CD4-positive, alpha-beta T cell treated with Interleukin-17A for 4 hours (primary cell): ENCODE results near the gene UAP1.
"Not testable (repeated sequence)": the region's sequence is repeated elsewhere in the genome, so short reads cannot be mapped to it uniquely, and the experiment has no call there.

Source experiments
- DNase-seq: peaks from one replicate; pipeline ENCODE4 v3.0.0-alpha.2; 2020; ENCODE audit warnings: mixed read lengths

The UAP1 gene

GRCh38 chr1:162566870-162567269 is 5.3 kb downstream of the UAP1 start:
- no peak for DNase-seq

- no peak for DNase-seq
Measured at GRCh38 chr1:162568802-162569201, 7.3 kb downstream of the UAP1 start.

- DNase-seq: no peak
Measured at GRCh38 chr1:162570718-162571117, 9.2 kb downstream of the UAP1 start.

- not testable (repeated sequence) for DNase-seq
Measured at GRCh38 chr1:162571121-162571520, 9.6 kb downstream of the UAP1 start.

GRCh38 chr1:162571696-162572095 is 10.2 kb downstream of the UAP1 start:
- no peak for DNase-seq

GRCh38 chr1:162573136-162573535 is 11.6 kb downstream of the UAP1 start:
- DNase-seq: no peak

- DNase-seq: no peak
Measured at GRCh38 chr1:162578071-162578700, 16.7 kb downstream of the UAP1 start.

GRCh38 chr1:162578936-162579335 is 17.4 kb downstream of the UAP1 start:
- no peak for DNase-seq

- no peak for DNase-seq
Measured at GRCh38 chr1:162580308-162580707, 18.8 kb downstream of the UAP1 start.

- DNase-seq: not testable (repeated sequence)
Measured at GRCh38 chr1:162582901-162583300, 21.4 kb downstream of the UAP1 start.

GRCh38 chr1:162585101-162585500 is 23.6 kb downstream of the UAP1 start:
- DNase-seq: not testable (repeated sequence)

GRCh38 chr1:162587347-162587746 is 25.8 kb downstream of the UAP1 start:
- DNase-seq: no peak

- DNase-seq: no peak
Measured at GRCh38 chr1:162587761-162588260, 26.3 kb downstream of the UAP1 start.

GRCh38 chr1:162590101-162590500 is 28.6 kb downstream of the UAP1 start:
- no peak for DNase-seq

GRCh38 chr1:162590686-162591085 is 29.2 kb downstream of the UAP1 start:
- no peak for DNase-seq

- no peak for DNase-seq
Measured at GRCh38 chr1:162596514-162597170, 35.1 kb downstream of the UAP1 start.

GRCh38 chr1:162599451-162599850 is 37.9 kb downstream of the UAP1 start:
- no peak for DNase-seq

GRCh38 chr1:162603117-162603516 is 41.6 kb downstream of the UAP1 start:
- not testable (repeated sequence) for DNase-seq

- no peak for DNase-seq
Measured at GRCh38 chr1:162605225-162605927, 43.9 kb downstream of the UAP1 start.

GRCh38 chr1:162609306-162609705 is 47.8 kb downstream of the UAP1 start:
- no peak for DNase-seq

GRCh38 chr1:162612606-162613400 is 51.3 kb downstream of the UAP1 start:
- no peak for DNase-seq

- no peak for DNase-seq
Measured at GRCh38 chr1:162616848-162617247, 55.3 kb downstream of the UAP1 start.

- no peak for DNase-seq
Measured at GRCh38 chr1:162617513-162617912, 56.0 kb downstream of the UAP1 start.
